HG02642 (cell line): Measurements from ENCODE around the gene RPS15.

Experiments used
- ATAC-seq: cut with Tn5 transposase; IDR thresholded peaks from one replicate; pipeline ENCODE4 v1.9.1; 2021; ENCODE audit warnings: mild to moderate bottlenecking; ENCODE audit not compliant: unreplicated experiment, poor library complexity

The RPS15 gene

GRCh38 chr19:1438035-1438932, at the start of gene RPS15:
Gene RPS15, plus strand, starts transcription at chr19:1438396. Its CDS starts 30 bp downstream, at chr19:1438426.
- peak; percentile 80 for ATAC-seq

DNA sequence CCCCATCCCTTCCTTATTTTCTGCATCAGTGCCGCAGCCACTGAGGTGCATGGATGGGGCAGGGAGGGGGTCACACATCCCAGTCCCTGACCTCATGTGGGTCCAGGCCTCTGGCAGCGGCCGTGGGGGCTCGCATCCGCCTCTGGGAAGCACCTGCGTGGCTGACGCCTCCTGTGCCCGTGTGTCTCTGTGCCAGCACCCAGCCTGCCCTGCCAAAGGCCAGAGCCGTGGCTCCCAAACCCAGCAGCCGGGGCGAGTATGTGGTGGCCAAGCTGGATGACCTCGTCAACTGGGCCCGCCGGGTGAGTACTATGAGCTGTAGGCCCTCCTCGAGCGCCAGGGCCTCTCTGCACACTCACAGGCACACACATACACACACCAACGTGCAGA, 49.6 kb upstream of the RPS15 start:
- no peak for ATAC-seq

DNA sequence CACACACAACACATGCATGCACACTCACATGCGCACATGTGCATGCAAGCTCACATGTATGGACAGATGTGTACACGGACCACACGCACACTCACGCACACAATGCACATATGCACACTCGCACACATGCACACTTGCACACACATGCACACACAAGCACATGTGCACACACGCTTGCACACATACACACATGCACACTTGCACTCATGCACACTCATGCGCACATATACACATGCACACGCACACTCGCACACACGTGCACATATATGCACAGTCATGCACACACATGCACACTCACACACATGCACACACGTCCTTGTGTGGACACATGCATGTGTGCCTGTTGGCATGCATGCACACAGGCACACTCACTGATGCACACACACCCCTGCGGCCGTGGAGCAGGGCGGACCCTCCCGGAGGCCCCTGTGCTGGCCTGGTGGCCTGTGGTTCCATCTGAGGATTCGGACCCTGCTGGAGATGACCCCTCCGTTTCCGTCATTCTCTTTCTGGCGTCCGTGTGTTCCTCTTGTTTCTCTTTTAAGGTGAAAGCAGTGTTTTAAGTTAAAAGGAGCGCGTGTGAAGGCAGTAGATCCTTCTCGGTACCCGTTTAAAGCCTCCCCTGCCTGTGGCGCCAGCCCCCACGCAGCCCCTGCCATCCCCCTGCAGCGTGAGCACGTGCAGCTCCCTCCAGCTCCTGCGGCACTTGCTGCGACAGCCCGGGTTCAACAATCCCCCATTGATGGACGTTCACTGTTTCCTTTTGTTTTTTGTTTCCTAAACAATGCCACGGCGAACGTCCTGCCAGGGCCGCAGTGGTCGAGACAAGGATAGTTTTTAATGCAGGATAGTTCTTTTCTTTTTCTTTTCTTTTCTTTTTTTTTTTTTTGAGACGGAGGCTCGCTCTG, 48.9 kb upstream of the RPS15 start:
- ATAC-seq = no peak

DNA sequence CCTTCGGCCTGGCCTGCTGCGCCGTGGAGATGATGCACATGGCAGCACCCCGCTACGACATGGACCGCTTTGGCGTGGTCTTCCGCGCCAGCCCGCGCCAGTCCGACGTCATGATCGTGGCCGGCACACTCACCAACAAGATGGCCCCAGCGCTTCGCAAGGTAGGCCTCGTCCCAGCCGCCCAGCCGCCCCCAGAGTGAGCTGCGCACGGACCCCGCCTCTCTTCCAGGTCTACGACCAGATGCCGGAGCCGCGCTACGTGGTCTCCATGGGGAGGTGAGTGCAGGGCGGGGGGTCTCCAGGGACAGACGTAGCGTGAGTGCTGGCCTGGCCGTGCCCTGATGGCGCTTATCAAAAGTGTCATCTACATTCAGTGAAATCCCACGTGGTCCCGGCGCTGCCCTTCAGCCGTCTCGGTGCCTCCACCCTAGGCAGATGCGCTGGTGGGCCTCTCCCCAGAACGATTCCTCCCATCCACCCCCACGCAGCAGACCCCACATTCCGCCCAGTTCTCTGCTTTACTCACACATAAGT, 47.2 kb upstream of the RPS15 start:
- ATAC-seq = no peak

- no peak for ATAC-seq
Measured at GRCh38 chr19:1392407-1392806, 45.8 kb upstream of the RPS15 start.

GRCh38 chr19:1392939-1393530, 45.2 kb upstream of the RPS15 start:
- ATAC-seq = no peak

- ATAC-seq = no peak
Measured at GRCh38 chr19:1393841-1394240, 44.4 kb upstream of the RPS15 start.

GRCh38 chr19:1394252-1395193, 43.7 kb upstream of the RPS15 start:
- ATAC-seq = no peak

GRCh38 chr19:1395194-1396018, 42.8 kb upstream of the RPS15 start:
- no peak for ATAC-seq

- ATAC-seq = no peak
Measured at GRCh38 chr19:1396019-1396767, 42.0 kb upstream of the RPS15 start.

DNA sequence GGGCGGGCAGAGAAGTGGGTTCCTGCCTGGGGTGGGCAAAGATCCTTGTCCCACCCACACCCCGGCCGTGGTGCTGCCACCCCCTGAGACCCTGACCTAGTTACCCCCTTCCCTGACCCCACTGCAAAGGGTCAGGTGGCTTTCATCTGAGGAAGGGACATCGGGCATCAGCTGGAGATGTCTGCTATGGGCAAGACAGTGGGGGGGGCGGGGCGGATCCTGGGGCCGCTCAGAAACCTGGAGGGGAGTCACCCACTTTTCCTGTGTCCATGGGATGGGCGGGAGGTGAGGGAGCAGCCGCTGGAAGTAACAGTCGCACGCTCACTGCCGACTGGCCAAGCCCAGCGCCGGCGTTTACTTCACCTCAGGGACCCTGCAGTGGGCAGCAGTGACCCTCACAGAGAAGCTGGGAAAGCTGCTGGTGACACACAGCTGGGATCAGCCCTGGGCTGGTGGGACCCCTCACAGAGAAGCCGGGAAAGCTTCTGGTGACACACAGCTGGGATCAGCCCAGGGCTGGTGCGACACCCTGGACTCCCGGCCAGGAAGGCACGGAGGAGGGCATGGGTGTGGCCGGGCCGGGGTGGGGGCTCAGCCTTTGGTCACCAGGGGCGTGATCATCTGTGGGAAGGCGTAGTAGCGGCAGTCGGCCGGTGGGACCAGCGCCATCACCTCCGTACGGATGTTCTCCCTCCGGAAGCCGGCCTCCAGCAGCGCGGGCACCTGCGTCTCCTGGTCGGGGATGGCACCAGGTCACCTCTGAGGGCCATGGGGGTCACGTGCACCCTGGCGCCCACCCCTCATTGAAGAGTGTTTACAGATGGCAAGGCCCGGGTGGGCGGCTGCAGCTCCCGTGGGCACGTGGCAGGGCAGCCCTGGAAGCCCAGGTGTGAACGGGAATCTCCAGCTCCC, 41.2 kb upstream of the RPS15 start:
- ATAC-seq = no peak

DNA sequence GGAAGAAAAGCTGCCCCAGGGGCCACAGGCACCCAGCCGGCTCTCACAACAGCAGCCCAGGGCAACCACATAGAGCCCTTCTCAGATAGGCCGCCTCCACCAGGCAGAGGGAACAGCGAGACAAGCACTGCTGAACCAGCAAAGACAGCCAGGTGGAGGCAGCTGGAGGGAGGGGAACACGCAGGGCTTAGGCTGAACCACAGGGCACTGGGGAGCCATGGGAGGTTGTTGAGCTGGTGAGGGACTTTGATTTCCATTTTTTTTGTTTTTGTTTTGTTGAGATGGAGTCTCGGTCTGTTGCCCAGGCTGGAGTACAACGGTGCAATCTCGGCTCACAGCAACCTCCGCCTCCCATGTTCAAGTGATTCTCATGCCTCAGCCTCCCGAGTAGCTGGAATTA, 40.4 kb upstream of the RPS15 start:
- no peak for ATAC-seq

DNA sequence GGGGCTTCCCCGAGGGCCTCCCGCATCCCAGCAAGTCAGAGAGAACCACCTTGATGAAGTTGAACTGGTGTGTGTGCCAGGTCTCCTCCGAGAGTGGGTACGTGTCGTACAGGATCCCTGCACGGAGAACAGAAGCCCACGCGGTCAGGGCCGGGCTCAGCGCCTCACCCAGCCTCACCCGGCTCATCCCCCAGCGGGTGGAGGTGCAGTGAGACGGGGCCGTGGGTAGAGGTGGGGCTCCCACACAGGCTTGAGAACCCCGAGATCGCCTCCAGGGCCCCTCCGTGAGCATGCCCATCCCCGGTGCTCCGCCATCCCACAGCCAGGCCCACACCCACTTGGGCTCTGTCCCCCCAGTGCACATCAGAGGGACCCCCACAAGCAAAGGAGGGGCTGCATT, 39.1 kb upstream of the RPS15 start:
- ATAC-seq = no peak

DNA sequence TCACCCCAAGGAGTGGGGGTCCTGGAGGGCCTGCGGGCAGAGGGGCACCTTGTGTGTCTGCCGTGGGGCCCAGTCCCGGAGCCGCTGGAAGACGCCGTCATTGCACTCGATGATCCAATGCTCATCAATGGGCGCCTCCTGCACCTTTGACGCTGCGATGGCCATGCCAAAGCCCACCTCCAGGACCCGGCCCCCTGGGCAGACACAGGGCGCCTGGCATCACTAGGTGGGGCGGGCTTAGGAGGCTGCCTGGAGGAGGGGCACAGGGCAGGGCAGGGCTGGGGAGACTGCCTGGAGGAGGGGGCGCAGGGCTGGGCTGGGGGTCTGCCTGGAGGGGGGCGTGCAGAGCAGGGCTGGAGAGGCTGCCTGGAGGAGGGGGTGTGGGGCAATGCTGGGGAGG, 38.5 kb upstream of the RPS15 start:
- ATAC-seq = no peak

GRCh38 chr19:1400281-1401137, 37.7 kb upstream of the RPS15 start:
- ATAC-seq = no peak
